ENCODE results near the gene FAAP100. TPM values are rescaled to one million over a fixed set of nuclear protein-coding genes. Genes with fewer than 3 reads are reported as not detected.

The FAAP100 gene
- total RNA-seq, 1 donor from 2014 or later: 37.2 TPM

GRCh38 chr17:81578561-81579225 is 26.5 kb upstream of the FAAP100 start:
- no peak for DNase-seq (ENCODE audit: low spot score in 2 of 2, unreplicated experiment in 2 of 2)
- Mint-ChIP-seq H3K9me3 (no peaks in the 10 kb centered on the region), H3K4me3 (no peak overlapping the region), H3K27ac (no peak overlapping the region), H3K36me3 (peaks cover 51% of the 10 kb centered on the region), H3K27me3 (ENCODE audit: low read depth) (peaks cover 13% of the 10 kb centered on the region), H3K4me1 (peaks cover 12% of the 10 kb centered on the region)
- no peak for TF ChIP-seq CTCF (IDR thresholded peaks at IDR 0.05; ENCODE audit: unreplicated experiment)

- no peak for DNase-seq (ENCODE audit: low spot score in 2 of 2, unreplicated experiment in 2 of 2)
These were observed 25.9 kb upstream of the FAAP100 start for GRCh38 chr17:81578038-81578441.

DNA sequence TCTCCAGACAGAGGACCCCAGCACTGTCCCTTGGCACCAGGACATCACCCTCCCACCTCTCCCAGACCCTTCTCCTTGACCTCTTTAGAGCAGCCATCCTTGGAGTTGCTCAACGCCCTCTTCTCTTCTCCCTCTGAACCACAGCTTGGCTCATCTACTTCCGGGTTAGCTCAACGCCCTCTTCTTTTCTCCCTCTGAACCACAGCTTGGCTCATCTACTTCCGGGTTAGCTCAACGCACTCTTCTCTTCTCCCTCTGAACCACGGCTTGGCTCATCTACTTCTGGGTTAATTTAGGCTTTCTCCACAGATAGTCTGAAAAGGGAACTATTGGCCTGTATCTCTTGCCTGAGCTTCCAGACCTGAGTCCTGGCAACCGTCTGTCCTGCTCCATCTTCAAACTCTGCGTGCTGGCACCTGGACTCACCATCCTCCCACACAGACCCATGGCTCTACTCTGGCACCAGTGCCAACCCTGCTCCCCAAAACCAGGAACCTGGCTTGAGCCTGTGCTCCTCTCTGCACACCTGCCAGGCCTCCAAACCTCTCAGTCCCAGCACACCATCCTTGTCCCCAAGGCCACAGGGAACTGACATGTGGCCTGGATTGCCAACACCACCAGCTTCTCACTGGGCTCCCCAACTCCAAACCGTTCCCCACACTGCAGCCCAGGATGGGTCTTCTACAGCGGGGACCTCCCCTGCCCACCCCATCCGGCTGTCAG is 25.3 kb upstream of the FAAP100 start:
- no peak overlapping the region for H3K4me3 Mint-ChIP-seq
- no peaks in the 10 kb centered on the region for H3K9me3 Mint-ChIP-seq
- peaks cover 47% of the 10 kb centered on the region for H3K36me3 Mint-ChIP-seq
- peaks cover 13% of the 10 kb centered on the region for H3K27me3 Mint-ChIP-seq (ENCODE audit: low read depth)
- no peak overlapping the region for H3K27ac Mint-ChIP-seq
- no peak for TF ChIP-seq CTCF (IDR thresholded peaks at IDR 0.05; ENCODE audit: unreplicated experiment)
- H3K4me1 Mint-ChIP-seq: peaks cover 24% of the 10 kb centered on the region
- DNase-seq (ENCODE audit: low spot score in 2 of 2, unreplicated experiment in 2 of 2): no peak

More at GRCh38 chr17:81578038-81578441, 25.9 kb upstream of the FAAP100 start:
- H3K9me3 Mint-ChIP-seq: no peaks in the 10 kb centered on the region
- no peak overlapping the region for H3K4me3 Mint-ChIP-seq
- peaks cover 47% of the 10 kb centered on the region for H3K36me3 Mint-ChIP-seq
- H3K27me3 Mint-ChIP-seq (ENCODE audit: low read depth): peaks cover 13% of the 10 kb centered on the region
- peaks cover 18% of the 10 kb centered on the region for H3K4me1 Mint-ChIP-seq
- H3K27ac Mint-ChIP-seq: no peak overlapping the region
- TF ChIP-seq CTCF (IDR thresholded peaks at IDR 0.05; ENCODE audit: unreplicated experiment): no peak

GRCh38 chr17:81576621-81577277 is 24.6 kb upstream of the FAAP100 start:
- Mint-ChIP-seq H3K27ac (no peak overlapping the region), H3K4me1 (peaks cover 26% of the 10 kb centered on the region), H3K36me3 (peaks cover 42% of the 10 kb centered on the region), H3K4me3 (no peak overlapping the region), H3K27me3 (ENCODE audit: low read depth) (peaks cover 15% of the 10 kb centered on the region), H3K9me3 (no peaks in the 10 kb centered on the region)
- DNase-seq (ENCODE audit: low spot score in 2 of 2, unreplicated experiment in 2 of 2): no peak
- TF ChIP-seq CTCF (IDR thresholded peaks at IDR 0.05; ENCODE audit: unreplicated experiment): no peak

- peaks cover 18% of the 10 kb centered on the region for H3K27me3 Mint-ChIP-seq (ENCODE audit: low read depth)
- peaks cover 26% of the 10 kb centered on the region for H3K4me1 Mint-ChIP-seq
- peaks cover 42% of the 10 kb centered on the region for H3K36me3 Mint-ChIP-seq
- no peak overlapping the region for H3K27ac Mint-ChIP-seq
- no peak for DNase-seq (ENCODE audit: low spot score in 2 of 2, unreplicated experiment in 2 of 2)
- TF ChIP-seq CTCF (IDR thresholded peaks at IDR 0.05; ENCODE audit: unreplicated experiment): no peak
- no peak overlapping the region for H3K4me3 Mint-ChIP-seq
- H3K9me3 Mint-ChIP-seq: no peaks in the 10 kb centered on the region
These were observed 23.7 kb upstream of the FAAP100 start for GRCh38 chr17:81575836-81576235.
